Measurements from ENCODE around the gene VAMP2.

The VAMP2 gene

GRCh38 chr17:8156246-8156992, 6.3 kb downstream of the VAMP2 start:
- Histone ChIP-seq H3K27ac (peak overlapping the region; percentile 96), H3K27me3 (replicated peaks) (no peaks in the 10 kb centered on the region), H3K36me3 (replicated peaks) (peaks cover 17% of the 10 kb centered on the region), H3K4me3 (ENCODE audit: low read depth, low read length) (peak overlapping the region; percentile 77)
- peak; percentile 100 for DNase-seq
- TF ChIP-seq CTCF (IDR thresholded peaks at IDR 0.05; ENCODE audit: low read depth, low read length, missing control alignments), result peak; percentile 30
- in situ Hi-C loops (cut with HindIII; ENCODE audit: low pct_ligation_motif_present, low sequenced_read_pairs), result no loop called here

GRCh38 chr17:8155996-8156245, 6.8 kb downstream of the VAMP2 start:
- TF ChIP-seq CTCF (IDR thresholded peaks at IDR 0.05; ENCODE audit: low read depth, low read length, missing control alignments), result no peak
- Histone ChIP-seq H3K4me3 (ENCODE audit: low read depth, low read length) (peak overlapping the region; percentile 77), H3K27ac (peak overlapping the region; percentile 91), H3K36me3 (replicated peaks) (peaks cover 13% of the 10 kb centered on the region), H3K27me3 (replicated peaks) (no peaks in the 10 kb centered on the region)
- in situ Hi-C loops (cut with HindIII; ENCODE audit: low pct_ligation_motif_present, low sequenced_read_pairs), result no loop called here
- DNase-seq, result no peak

GRCh38 chr17:8155231-8155995, 7.3 kb downstream of the VAMP2 start:
- in situ Hi-C loops (cut with HindIII; ENCODE audit: low pct_ligation_motif_present, low sequenced_read_pairs), result no loop called here
- H3K36me3 ChIP-seq (replicated peaks), result peaks cover 13% of the 10 kb centered on the region
- H3K27ac ChIP-seq, result peak overlapping the region; percentile 91
- H3K4me3 ChIP-seq (ENCODE audit: low read depth, low read length), result peak overlapping the region; percentile 77
- no peak for DNase-seq
- no peak for TF ChIP-seq CTCF (IDR thresholded peaks at IDR 0.05; ENCODE audit: low read depth, low read length, missing control alignments)
- no peaks in the 10 kb centered on the region for H3K27me3 ChIP-seq (replicated peaks)

- no peak for TF ChIP-seq CTCF (IDR thresholded peaks at IDR 0.05; ENCODE audit: low read depth, low read length, missing control alignments)
- Histone ChIP-seq H3K36me3 (replicated peaks) (peaks cover 18% of the 10 kb centered on the region), H3K4me3 (ENCODE audit: low read depth, low read length) (peak overlapping the region; percentile 77), H3K27me3 (replicated peaks) (no peaks in the 10 kb centered on the region), H3K27ac (peak overlapping the region; percentile 91)
- in situ Hi-C loops (cut with HindIII; ENCODE audit: low pct_ligation_motif_present, low sequenced_read_pairs), result no loop called here
- no peak for DNase-seq
Observed at GRCh38 chr17:8154608-8155155, 8.1 kb downstream of the VAMP2 start.

GRCh38 chr17:8153957-8154607, 8.7 kb downstream of the VAMP2 start:
- Histone ChIP-seq H3K27me3 (replicated peaks) (no peaks in the 10 kb centered on the region), H3K27ac (peak overlapping the region; percentile 99), H3K36me3 (replicated peaks) (peaks cover 19% of the 10 kb centered on the region), H3K4me3 (ENCODE audit: low read depth, low read length) (peak overlapping the region; percentile 77)
- TF ChIP-seq CTCF (IDR thresholded peaks at IDR 0.05; ENCODE audit: low read depth, low read length, missing control alignments), result no peak
- in situ Hi-C loops (cut with HindIII; ENCODE audit: low pct_ligation_motif_present, low sequenced_read_pairs), result no loop called here
- DNase-seq, result peak; percentile 99
